ENCODE measurements around the gene PTPRS.

- TF ChIP-seq CTCF (IDR thresholded peaks at IDR 0.05 in 4 of 5, conservative IDR thresholded peaks at IDR 0.05 in 1 of 5) (no peak), POLR2A (IDR thresholded peaks at IDR 0.05) (no peak)
These were observed 17.0 kb upstream of the PTPRS start for GRCh38 chr19:5357584-5357983.
